K562 (cell line): Measurements from ENCODE around the gene KLHL41. TPM values are rescaled to one million over a fixed set of nuclear protein-coding genes. Genes with fewer than 3 reads are reported as not detected.

Source experiments
- E2F3 ChIP-seq: fragments of 250-450 bp; sonication (Bioruptor Pico); IDR thresholded peaks from 2 replicates; pipeline ENCODE4 v1.4.0; 2020; ENCODE audit warnings: mild to moderate bottlenecking
- ELF4 ChIP-seq: fragments of 450-650 bp; formaldehyde crosslinking; IDR thresholded peaks from 2 replicates; pipeline ENCODE4 v1.4.0; 2022; ENCODE audit warnings: missing genetic modification characterization
- EWSR1 ChIP-seq: fragments of 450-650 bp; IDR thresholded peaks from 2 replicates; pipeline ENCODE4 v1.6.1; 2018; ENCODE audit warnings: borderline replicate concordance, mild to moderate bottlenecking, low read depth, moderate library complexity; ENCODE audit not compliant: partially characterized antibody
- GTF2A2 ChIP-seq: IDR thresholded peaks from 2 replicates; pipeline ENCODE4 v1.6.1; 2016; ENCODE audit warnings: mild to moderate bottlenecking, missing genetic modification characterization, missing compliant biosample characterization
- MTF1 ChIP-seq: fragments of 250-450 bp; sonication (Bioruptor Pico); IDR thresholded peaks from 2 replicates; pipeline ENCODE4 v1.9.0; 2021; ENCODE audit warnings: moderate library complexity, mild to moderate bottlenecking, inconsistent platforms, borderline replicate concordance
- PYGO2 ChIP-seq: fragments of 450-650 bp; IDR thresholded peaks from 2 replicates; pipeline ENCODE4 v1.6.1; 2016; ENCODE audit warnings: mild to moderate bottlenecking, missing genetic modification characterization, moderate library complexity, missing compliant biosample characterization
- STAT5B ChIP-seq: fragments of 250-450 bp; sonication (Bioruptor Pico); IDR thresholded peaks from 2 replicates; pipeline ENCODE4 v1.8.0; 2021; ENCODE audit warnings: mild to moderate bottlenecking, inconsistent platforms
- TEAD4 ChIP-seq, 2 experiments: sonication (generic) in 1 of 2; formaldehyde crosslinking in 1 of 2; IDR thresholded peaks; 2 replicates each; pipeline versions ENCODE4 v1.6.1 to v1.8.0; 2012 to 2022; ENCODE audit warnings: borderline replicate concordance in 1 of 2, inconsistent platforms in 1 of 2, low read length in 1 of 2, mild to moderate bottlenecking in 1 of 2, missing genetic modification reagents in 1 of 2
- ZBTB7A ChIP-seq: IDR thresholded peaks from 2 replicates; pipeline ENCODE4 v1.6.1; 2011; ENCODE audit warnings: low read depth, mild to moderate bottlenecking, low read length, moderate library complexity, borderline replicate concordance; ENCODE audit not compliant: control insufficient read depth
- polyA plus RNA-seq, 8 experiments: library from polyadenylated mRNA; depleted of rRNA in 4 of 8; stranded (reverse) in 5 of 8; unstranded in 3 of 8; fragments of >200 nt; fragmentation: Nextera tagmentation in 2 of 8; fragmentation: Illumina TruSeq in 1 of 8; extraction: Ambion mirVana in 2 of 8; extraction: Trizol in 1 of 8; gene quantifications; 2 replicates each; pipeline versions ENCODE4 v1.2.1 to v1.2.3, GENCODE V29; 2011 to 2014; ENCODE audit warnings: inconsistent platforms in 1 of 8, missing spikeins in 1 of 8
- total RNA-seq, 7 experiments: library from RNA; depleted of rRNA in 6 of 7; stranded (reverse); fragments of >200 nt in 6 of 7; fragmentation: Illumina TruSeq in 2 of 7; extraction: Trizol in 2 of 7; gene quantifications; 2 replicates each; pipeline versions ENCODE4 v1.2.1 to v1.2.3, GENCODE V29; 2011 to 2021; ENCODE audit warnings: low replicate concordance in 1 of 7
- TF ChIP-seq, protein P1 (sequence below): fragments of 250-450 bp; sonication (Bioruptor Pico); IDR thresholded peaks from 2 replicates; pipeline ENCODE4 v1.5.0; 2022; ENCODE audit warnings: mild to moderate bottlenecking
- TF ChIP-seq, protein P2 (sequence below): fragments of 450-650 bp; IDR thresholded peaks from 2 replicates; pipeline ENCODE4 v1.6.1; 2014; ENCODE audit warnings: low read depth, mild to moderate bottlenecking, moderate library complexity, borderline replicate concordance
- TF ChIP-seq, protein P3 (sequence below): sonication (generic); formaldehyde crosslinking; IDR thresholded peaks from 2 replicates; pipeline ENCODE4 v1.8.0; 2022; ENCODE audit warnings: mild to moderate bottlenecking, missing genetic modification reagents, borderline replicate concordance
- TF ChIP-seq, protein P4 (sequence below): fragments of 450-650 bp; formaldehyde crosslinking; IDR thresholded peaks from 2 replicates; pipeline ENCODE4 v1.4.0; 2020; ENCODE audit warnings: mild to moderate bottlenecking, mixed read lengths
- TF ChIP-seq, protein P5 (sequence below), 2 experiments: fragments of 450-650 bp in 1 of 2; IDR thresholded peaks; 2 replicates each; pipeline ENCODE4 v1.6.1; 2011 to 2017; ENCODE audit warnings: low read depth in 2 of 2, antibody characterized with exemption in 1 of 2, borderline replicate concordance in 1 of 2, low read length in 1 of 2, mild to moderate bottlenecking in 1 of 2, mixed read lengths in 1 of 2; ENCODE audit not compliant: control insufficient read depth in 1 of 2

The KLHL41 gene
- total and polyA plus RNA-seq, 9 of the 15 experiments (the other 6 are each of a cell fraction or from before 2014, with no cell fraction given) = 0.05 to 1.5 (median 0.09) TPM

DNA sequence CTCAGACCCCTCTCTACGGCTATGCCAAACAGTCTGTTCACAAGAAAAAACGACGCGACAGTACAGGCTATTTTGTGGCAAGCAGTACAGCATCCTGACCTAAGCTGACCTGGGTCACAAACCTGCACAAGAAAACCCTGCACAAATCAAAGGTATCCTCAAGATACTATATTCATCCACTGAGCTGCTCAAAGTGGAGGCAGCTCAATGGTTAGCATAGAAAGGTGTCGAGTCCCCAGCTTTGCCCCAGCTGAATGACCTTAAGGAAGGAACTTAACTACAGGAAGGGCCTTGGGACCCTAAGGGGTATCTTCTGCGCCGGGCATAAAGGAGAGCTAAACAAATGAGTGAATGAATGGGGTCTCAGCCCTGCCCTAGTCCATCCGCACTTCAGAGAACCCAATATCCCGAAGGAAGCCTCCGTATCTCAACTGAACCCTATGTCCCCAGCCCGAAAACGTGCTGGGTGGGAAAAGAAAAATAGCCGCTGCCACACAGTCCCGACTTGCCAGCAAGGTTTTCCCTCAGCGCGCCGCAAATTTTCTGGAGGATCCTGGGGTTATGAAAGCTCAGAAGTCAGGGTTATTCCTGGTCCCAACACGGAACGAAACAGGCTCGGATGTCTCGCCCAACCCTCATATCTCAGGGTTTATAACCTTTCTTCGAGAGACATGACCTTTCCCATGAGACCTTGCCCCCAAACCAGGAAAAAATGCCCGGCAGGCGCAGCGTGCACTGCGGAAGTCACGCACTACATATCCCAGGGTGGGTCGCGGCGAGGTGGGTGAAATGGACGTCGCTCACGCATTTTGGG is 63.9 kb downstream of the KLHL41 start, which contains the start of gene FASTKD1 (continued):
- TF ChIP-seq, protein P1, sequence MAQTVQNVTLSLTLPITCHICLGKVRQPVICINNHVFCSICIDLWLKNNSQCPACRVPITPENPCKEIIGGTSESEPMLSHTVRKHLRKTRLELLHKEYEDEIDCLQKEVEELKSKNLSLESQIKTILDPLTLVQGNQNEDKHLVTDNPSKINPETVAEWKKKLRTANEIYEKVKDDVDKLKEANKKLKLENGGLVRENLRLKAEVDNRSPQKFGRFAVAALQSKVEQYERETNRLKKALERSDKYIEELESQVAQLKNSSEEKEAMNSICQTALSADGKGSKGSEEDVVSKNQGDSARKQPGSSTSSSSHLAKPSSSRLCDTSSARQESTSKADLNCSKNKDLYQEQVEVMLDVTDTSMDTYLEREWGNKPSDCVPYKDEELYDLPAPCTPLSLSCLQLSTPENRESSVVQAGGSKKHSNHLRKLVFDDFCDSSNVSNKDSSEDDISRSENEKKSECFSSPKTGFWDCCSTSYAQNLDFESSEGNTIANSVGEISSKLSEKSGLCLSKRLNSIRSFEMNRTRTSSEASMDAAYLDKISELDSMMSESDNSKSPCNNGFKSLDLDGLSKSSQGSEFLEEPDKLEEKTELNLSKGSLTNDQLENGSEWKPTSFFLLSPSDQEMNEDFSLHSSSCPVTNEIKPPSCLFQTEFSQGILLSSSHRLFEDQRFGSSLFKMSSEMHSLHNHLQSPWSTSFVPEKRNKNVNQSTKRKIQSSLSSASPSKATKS (CRISPR knock-in tag) = no peak
- TF ChIP-seq, protein P2, sequence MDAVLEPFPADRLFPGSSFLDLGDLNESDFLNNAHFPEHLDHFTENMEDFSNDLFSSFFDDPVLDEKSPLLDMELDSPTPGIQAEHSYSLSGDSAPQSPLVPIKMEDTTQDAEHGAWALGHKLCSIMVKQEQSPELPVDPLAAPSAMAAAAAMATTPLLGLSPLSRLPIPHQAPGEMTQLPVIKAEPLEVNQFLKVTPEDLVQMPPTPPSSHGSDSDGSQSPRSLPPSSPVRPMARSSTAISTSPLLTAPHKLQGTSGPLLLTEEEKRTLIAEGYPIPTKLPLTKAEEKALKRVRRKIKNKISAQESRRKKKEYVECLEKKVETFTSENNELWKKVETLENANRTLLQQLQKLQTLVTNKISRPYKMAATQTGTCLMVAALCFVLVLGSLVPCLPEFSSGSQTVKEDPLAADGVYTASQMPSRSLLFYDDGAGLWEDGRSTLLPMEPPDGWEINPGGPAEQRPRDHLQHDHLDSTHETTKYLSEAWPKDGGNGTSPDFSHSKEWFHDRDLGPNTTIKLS = peak; percentile 89
- no peak for TF ChIP-seq GTF2A2
- TF ChIP-seq, protein P3, sequence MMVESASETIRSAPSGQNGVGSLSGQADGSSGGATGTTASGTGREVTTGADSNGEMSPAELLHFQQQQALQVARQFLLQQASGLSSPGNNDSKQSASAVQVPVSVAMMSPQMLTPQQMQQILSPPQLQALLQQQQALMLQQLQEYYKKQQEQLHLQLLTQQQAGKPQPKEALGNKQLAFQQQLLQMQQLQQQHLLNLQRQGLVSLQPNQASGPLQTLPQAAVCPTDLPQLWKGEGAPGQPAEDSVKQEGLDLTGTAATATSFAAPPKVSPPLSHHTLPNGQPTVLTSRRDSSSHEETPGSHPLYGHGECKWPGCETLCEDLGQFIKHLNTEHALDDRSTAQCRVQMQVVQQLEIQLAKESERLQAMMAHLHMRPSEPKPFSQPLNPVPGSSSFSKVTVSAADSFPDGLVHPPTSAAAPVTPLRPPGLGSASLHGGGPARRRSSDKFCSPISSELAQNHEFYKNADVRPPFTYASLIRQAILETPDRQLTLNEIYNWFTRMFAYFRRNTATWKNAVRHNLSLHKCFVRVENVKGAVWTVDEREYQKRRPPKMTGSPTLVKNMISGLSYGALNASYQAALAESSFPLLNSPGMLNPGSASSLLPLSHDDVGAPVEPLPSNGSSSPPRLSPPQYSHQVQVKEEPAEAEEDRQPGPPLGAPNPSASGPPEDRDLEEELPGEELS (CRISPR knock-in tag) = no peak
- no peak; the same call in none of the 2 replicates for TF ChIP-seq TEAD4 (IDR thresholded peaks at IDR 0.05; ENCODE audit: low read length)
- TF ChIP-seq TEAD4 (CRISPR knock-in tag; IDR thresholded peaks at IDR 0.05; ENCODE audit: borderline replicate concordance) = no peak
- TF ChIP-seq ELF4 (CRISPR knock-in tag) = peak; percentile 74; the same call in 1 of the 2 replicates
- TF ChIP-seq STAT5B (CRISPR knock-in tag) = no peak
- TF ChIP-seq EWSR1 = no peak
- TF ChIP-seq MTF1 (CRISPR knock-in tag) = no peak
- TF ChIP-seq ZBTB7A = peak; percentile 43; the same call in 1 of the 2 replicates
- TF ChIP-seq E2F3 (CRISPR knock-in tag) = no peak
- TF ChIP-seq, protein P4, sequence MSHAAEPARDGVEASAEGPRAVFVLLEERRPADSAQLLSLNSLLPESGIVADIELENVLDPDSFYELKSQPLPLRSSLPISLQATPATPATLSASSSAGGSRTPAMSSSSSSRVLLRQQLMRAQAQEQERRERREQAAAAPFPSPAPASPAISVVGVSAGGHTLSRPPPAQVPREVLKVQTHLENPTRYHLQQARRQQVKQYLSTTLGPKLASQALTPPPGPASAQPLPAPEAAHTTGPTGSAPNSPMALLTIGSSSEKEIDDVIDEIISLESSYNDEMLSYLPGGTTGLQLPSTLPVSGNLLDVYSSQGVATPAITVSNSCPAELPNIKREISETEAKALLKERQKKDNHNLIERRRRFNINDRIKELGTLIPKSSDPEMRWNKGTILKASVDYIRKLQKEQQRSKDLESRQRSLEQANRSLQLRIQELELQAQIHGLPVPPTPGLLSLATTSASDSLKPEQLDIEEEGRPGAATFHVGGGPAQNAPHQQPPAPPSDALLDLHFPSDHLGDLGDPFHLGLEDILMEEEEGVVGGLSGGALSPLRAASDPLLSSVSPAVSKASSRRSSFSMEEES (CRISPR knock-in tag) = no peak
- TF ChIP-seq PYGO2 (tag) = no peak
- TF ChIP-seq, protein P5, sequence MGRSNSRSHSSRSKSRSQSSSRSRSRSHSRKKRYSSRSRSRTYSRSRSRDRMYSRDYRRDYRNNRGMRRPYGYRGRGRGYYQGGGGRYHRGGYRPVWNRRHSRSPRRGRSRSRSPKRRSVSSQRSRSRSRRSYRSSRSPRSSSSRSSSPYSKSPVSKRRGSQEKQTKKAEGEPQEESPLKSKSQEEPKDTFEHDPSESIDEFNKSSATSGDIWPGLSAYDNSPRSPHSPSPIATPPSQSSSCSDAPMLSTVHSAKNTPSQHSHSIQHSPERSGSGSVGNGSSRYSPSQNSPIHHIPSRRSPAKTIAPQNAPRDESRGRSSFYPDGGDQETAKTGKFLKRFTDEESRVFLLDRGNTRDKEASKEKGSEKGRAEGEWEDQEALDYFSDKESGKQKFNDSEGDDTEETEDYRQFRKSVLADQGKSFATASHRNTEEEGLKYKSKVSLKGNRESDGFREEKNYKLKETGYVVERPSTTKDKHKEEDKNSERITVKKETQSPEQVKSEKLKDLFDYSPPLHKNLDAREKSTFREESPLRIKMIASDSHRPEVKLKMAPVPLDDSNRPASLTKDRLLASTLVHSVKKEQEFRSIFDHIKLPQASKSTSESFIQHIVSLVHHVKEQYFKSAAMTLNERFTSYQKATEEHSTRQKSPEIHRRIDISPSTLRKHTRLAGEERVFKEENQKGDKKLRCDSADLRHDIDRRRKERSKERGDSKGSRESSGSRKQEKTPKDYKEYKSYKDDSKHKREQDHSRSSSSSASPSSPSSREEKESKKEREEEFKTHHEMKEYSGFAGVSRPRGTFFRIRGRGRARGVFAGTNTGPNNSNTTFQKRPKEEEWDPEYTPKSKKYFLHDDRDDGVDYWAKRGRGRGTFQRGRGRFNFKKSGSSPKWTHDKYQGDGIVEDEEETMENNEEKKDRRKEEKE (IDR thresholded peaks at IDR 0.05; ENCODE audit: borderline replicate concordance in 1 of 2, control insufficient read depth in 1 of 2, low read depth in 2 of 2, low read length in 1 of 2) = peak in 1 of 2 experiments; percentile 87; a peak in 1 of 4 replicates
